ENCODE measurements around the gene MRPL53. TPM values are rescaled to one million over a fixed set of nuclear protein-coding genes. Genes with fewer than 3 reads are reported as not detected.

The MRPL53 gene
- total RNA-seq, 1 donor from 2014 or later, result 81.3 TPM

- Histone ChIP-seq H3K9me3 (no peaks in the 10 kb centered on the region), H3K4me3 (peak overlapping the region; percentile 64), H3K27me3 (ENCODE audit: low read depth) (peaks cover 17% of the 10 kb centered on the region), H3K27ac (peak overlapping the region; percentile 91), H3K36me3 (no peaks in the 10 kb centered on the region), H3K4me1 (peaks cover 54% of the 10 kb centered on the region)
- ATAC-seq (no peak), DNase-seq (no peak)
- TF ChIP-seq CTCF (IDR thresholded peaks at IDR 0.05), result no peak
- intact Hi-C loops (cut with DNase I), result no loop called here
Observed at GRCh38 chr2:74439373-74439772, 33.1 kb downstream of the MRPL53 start.

- intact Hi-C loops (cut with DNase I), result no loop called here
- TF ChIP-seq CTCF (IDR thresholded peaks at IDR 0.05), result no peak
- Histone ChIP-seq H3K4me1 (peaks cover 48% of the 10 kb centered on the region), H3K36me3 (no peaks in the 10 kb centered on the region), H3K9me3 (no peaks in the 10 kb centered on the region), H3K27me3 (ENCODE audit: low read depth) (peaks cover 16% of the 10 kb centered on the region), H3K4me3 (no peak overlapping the region), H3K27ac (no peak overlapping the region)
- ATAC-seq (no peak), DNase-seq (no peak)
Observed at GRCh38 chr2:74438248-74438647, 34.2 kb downstream of the MRPL53 start.

- Histone ChIP-seq H3K36me3 (peaks cover 4% of the 10 kb centered on the region), H3K4me3 (no peak overlapping the region), H3K4me1 (peaks cover 44% of the 10 kb centered on the region), H3K27ac (no peak overlapping the region), H3K27me3 (ENCODE audit: low read depth) (peaks cover 11% of the 10 kb centered on the region), H3K9me3 (no peaks in the 10 kb centered on the region)
- no peak for TF ChIP-seq CTCF (IDR thresholded peaks at IDR 0.05)
- intact Hi-C loops (cut with DNase I), result no loop called here
- DNase-seq (no peak), ATAC-seq (no peak)
Observed at GRCh38 chr2:74436848-74437695, 35.4 kb downstream of the MRPL53 start.

GRCh38 chr2:74436111-74436805 lies 36.2 kb downstream of the MRPL53 start:
- Histone ChIP-seq H3K9me3 (no peaks in the 10 kb centered on the region), H3K4me3 (no peak overlapping the region), H3K36me3 (peaks cover 12% of the 10 kb centered on the region), H3K27ac (no peak overlapping the region), H3K27me3 (ENCODE audit: low read depth) (peaks cover 3% of the 10 kb centered on the region), H3K4me1 (peaks cover 35% of the 10 kb centered on the region)
- no peak for DNase-seq
- intact Hi-C loops (cut with DNase I), result no loop called here
- no peak for TF ChIP-seq CTCF (IDR thresholded peaks at IDR 0.05)
- no peak for ATAC-seq

GRCh38 chr2:74430502-74430901 lies 42.0 kb downstream of the MRPL53 start:
- no peaks in the 10 kb centered on the region for H3K27me3 ChIP-seq (ENCODE audit: low read depth)
- H3K36me3 ChIP-seq, result peaks cover 67% of the 10 kb centered on the region
- ATAC-seq (no peak), DNase-seq (no peak)
- intact Hi-C loops (cut with DNase I), result no loop called here
- no peak overlapping the region for H3K4me3 ChIP-seq
- no peak for TF ChIP-seq CTCF (IDR thresholded peaks at IDR 0.05)
- H3K4me1 ChIP-seq, result no peaks in the 10 kb centered on the region
- no peak overlapping the region for H3K27ac ChIP-seq
- H3K9me3 ChIP-seq, result no peaks in the 10 kb centered on the region
